Suprapubic skin (tissue), 4 donors: ENCODE results near the gene VPS33B. TPM values are rescaled to one million over a fixed set of nuclear protein-coding genes. Genes with fewer than 3 reads are reported as not detected.
"Not testable (repeated sequence)": the region's sequence is repeated elsewhere in the genome, so short reads cannot be mapped to it uniquely, and the experiment has no call there.

Source experiments
- DNase-seq, 2 donors: peaks; one replicate each; pipeline ENCODE4 v3.0.0-alpha.2; 2019; ENCODE audit warnings: low spot score in 2 of 2
- H3K27ac ChIP-seq: fragments of 200-600 bp; sonication (generic); one replicate; pipeline ENCODE4 v1.5.1; 2019
- H3K27me3 ChIP-seq: fragments of 200-600 bp; sonication (generic); one replicate; pipeline ENCODE4 v1.5.1; 2019
- H3K36me3 ChIP-seq: fragments of 200-600 bp; sonication (generic); one replicate; pipeline ENCODE4 v1.5.1; 2019
- H3K4me1 ChIP-seq: fragments of 200-600 bp; sonication (generic); one replicate; pipeline ENCODE4 v1.5.1; 2019
- H3K4me3 ChIP-seq: fragments of 200-600 bp; sonication (generic); one replicate; pipeline ENCODE4 v1.5.1; 2019; ENCODE audit warnings: mild to moderate bottlenecking
- H3K9me3 ChIP-seq: fragments of 200-600 bp; sonication (generic); one replicate; pipeline ENCODE4 v1.5.1; 2019
- CTCF ChIP-seq, 2 donors: fragments of 200-600 bp in 1 of 2; fragments of 450-650 bp in 1 of 2; sonication (generic) in 1 of 2; IDR thresholded peaks; one replicate each; pipeline ENCODE4 v1.5.1; 2016 to 2019; ENCODE audit warnings: antibody characterized with exemption in 2 of 2, mild to moderate bottlenecking in 1 of 2, moderate library complexity in 1 of 2
- EP300 ChIP-seq: sonication (generic); formaldehyde crosslinking; IDR thresholded peaks from one replicate; pipeline ENCODE4 v1.6.1; 2017; ENCODE audit warnings: antibody characterized with exemption
- POLR2A ChIP-seq, 2 donors: fragments of 450-650 bp; IDR thresholded peaks; one replicate each; pipeline ENCODE4 v1.6.1; 2017; ENCODE audit warnings: antibody characterized with exemption in 2 of 2, mild to moderate bottlenecking in 2 of 2, moderate library complexity in 2 of 2
- POLR2AphosphoS5 ChIP-seq, 3 donors: sonication (generic); formaldehyde crosslinking; IDR thresholded peaks; one replicate each; pipeline ENCODE4 v1.6.1; 2017; ENCODE audit warnings: antibody characterized with exemption in 3 of 3
- WGBS: methylation state at CpG from one replicate; pipeline ENCODE4 v1.1.5; 2018; 5-methylcytosine and 5-hydroxymethylcytosine counted together
- total RNA-seq, 4 donors: library from RNA; depleted of rRNA; stranded (reverse); fragments of >200 nt; gene quantifications; one replicate each; pipeline ENCODE4 v1.1.0, GENCODE V29; 2016

Gene VPS33B
- total RNA-seq, 4 donors from 2014 or later, result 16.5 to 23.1 (median 18.4) TPM

GRCh38 chr15:91018158-91018557 is 4.2 kb downstream of the VPS33B start:
- H3K4me3 ChIP-seq, result no peak overlapping the region
- TF ChIP-seq CTCF (IDR thresholded peaks at IDR 0.05), result no peak
- TF ChIP-seq POLR2AphosphoS5 (IDR thresholded peaks at IDR 0.05), result no peak
- no peak for TF ChIP-seq EP300
- no peak for TF ChIP-seq POLR2A (IDR thresholded peaks at IDR 0.05)
- DNase-seq, result no peak
- H3K27ac ChIP-seq, result no peak overlapping the region
- H3K36me3 ChIP-seq, result peaks cover 36% of the 10 kb centered on the region
- H3K4me1 ChIP-seq, result peaks cover 23% of the 10 kb centered on the region
- 79% methylated on average over 3 of the region's 3 CpGs for WGBS
- no peaks in the 10 kb centered on the region for H3K27me3 ChIP-seq
- no peaks in the 10 kb centered on the region for H3K9me3 ChIP-seq

- H3K9me3 ChIP-seq, result no peaks in the 10 kb centered on the region
- WGBS, result 80% methylated on average over 5 of the region's 5 CpGs
- H3K27ac ChIP-seq, result no peak overlapping the region
- H3K4me3 ChIP-seq, result no peak overlapping the region
- H3K4me1 ChIP-seq, result peaks cover 23% of the 10 kb centered on the region
- no peaks in the 10 kb centered on the region for H3K27me3 ChIP-seq
- peaks cover 40% of the 10 kb centered on the region for H3K36me3 ChIP-seq
- TF ChIP-seq POLR2A (IDR thresholded peaks at IDR 0.05) (no peak), EP300 (no peak), CTCF (IDR thresholded peaks at IDR 0.05) (no peak), POLR2AphosphoS5 (IDR thresholded peaks at IDR 0.05) (no peak)
- DNase-seq, result no peak
Observed at GRCh38 chr15:91017716-91018115, 4.7 kb downstream of the VPS33B start.

GRCh38 chr15:91013701-91014100 is 8.7 kb downstream of the VPS33B start:
- H3K36me3 ChIP-seq, result peaks cover 73% of the 10 kb centered on the region
- H3K4me3 ChIP-seq, H3K27me3 ChIP-seq, H3K27ac ChIP-seq, DNase-seq, H3K9me3 ChIP-seq, H3K4me1 ChIP-seq: not testable (repeated sequence)
- WGBS, result 82% methylated on average over 10 of the region's 10 CpGs

DNA sequence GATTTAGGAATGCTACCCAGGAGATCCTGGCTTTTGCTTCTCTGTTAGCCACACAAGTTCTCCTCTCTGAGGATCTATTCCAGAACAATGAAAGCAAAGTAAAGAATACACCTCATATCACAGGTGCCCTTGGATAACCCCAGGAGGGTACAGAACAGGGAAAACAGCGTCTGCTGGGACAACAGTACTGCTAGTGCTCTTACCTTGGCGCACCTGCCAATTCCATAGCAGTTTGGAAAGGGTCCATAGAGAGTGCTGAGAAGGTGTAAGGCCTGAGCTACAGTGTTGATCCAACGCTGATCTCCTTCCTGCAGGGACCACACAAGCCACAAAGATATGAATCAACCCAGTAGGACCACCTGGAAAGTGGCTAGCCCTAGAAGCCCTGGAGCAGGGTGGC is 15.1 kb downstream of the VPS33B start:
- DNase-seq, result no peak
- no peaks in the 10 kb centered on the region for H3K9me3 ChIP-seq
- H3K4me3 ChIP-seq, result no peak overlapping the region
- H3K4me1 ChIP-seq, result no peaks in the 10 kb centered on the region
- no peak overlapping the region for H3K27ac ChIP-seq
- no peak for TF ChIP-seq POLR2AphosphoS5 (IDR thresholded peaks at IDR 0.05)
- TF ChIP-seq CTCF (IDR thresholded peaks at IDR 0.05), result no peak
- TF ChIP-seq POLR2A (IDR thresholded peaks at IDR 0.05), result no peak
- no peak for TF ChIP-seq EP300
- no peaks in the 10 kb centered on the region for H3K27me3 ChIP-seq
- peaks cover 93% of the 10 kb centered on the region for H3K36me3 ChIP-seq
- 88% methylated on average over 3 of the region's 3 CpGs for whole genome bisulfite sequencing

GRCh38 chr15:91001209-91001608 is 21.2 kb downstream of the VPS33B start:
- Histone ChIP-seq H3K27me3 (no peaks in the 10 kb centered on the region), H3K4me1 (no peaks in the 10 kb centered on the region), H3K27ac (no peak overlapping the region), H3K36me3 (peaks cover 88% of the 10 kb centered on the region), H3K4me3 (no peak overlapping the region), H3K9me3 (no peaks in the 10 kb centered on the region)
- WGBS, result 91% methylated on average over 3 of the region's 3 CpGs
- TF ChIP-seq EP300, result no peak
- TF ChIP-seq POLR2A (IDR thresholded peaks at IDR 0.05), result no peak
- TF ChIP-seq POLR2AphosphoS5 (IDR thresholded peaks at IDR 0.05), result no peak
- no peak for TF ChIP-seq CTCF (IDR thresholded peaks at IDR 0.05)
- no peak for DNase-seq

DNA sequence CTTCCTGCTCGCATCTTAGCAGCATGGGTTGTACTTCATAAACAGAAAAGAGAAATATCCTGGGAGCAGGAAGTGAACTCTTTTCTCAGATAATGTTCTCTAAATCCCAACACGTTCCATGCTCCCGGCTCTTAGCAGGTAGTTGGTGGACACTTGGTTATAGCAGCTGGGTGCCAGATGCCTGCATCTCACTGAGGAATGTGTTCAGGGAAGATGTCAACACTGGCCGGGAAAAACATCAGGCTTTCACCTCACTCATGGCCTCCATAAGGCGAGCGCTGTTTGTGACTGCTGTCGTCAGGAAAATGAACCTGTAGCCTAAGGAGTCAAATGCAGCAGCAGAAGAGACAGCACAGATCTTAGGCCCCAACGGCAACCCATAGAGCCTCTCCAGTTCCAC is 23.7 kb downstream of the VPS33B start:
- TF ChIP-seq POLR2AphosphoS5 (IDR thresholded peaks at IDR 0.05) (no peak), EP300 (no peak), POLR2A (IDR thresholded peaks at IDR 0.05) (no peak), CTCF (IDR thresholded peaks at IDR 0.05) (no peak)
- H3K9me3 ChIP-seq, result no peaks in the 10 kb centered on the region
- DNase-seq, result no peak
- H3K4me3 ChIP-seq, result no peak overlapping the region
- H3K27me3 ChIP-seq, result no peaks in the 10 kb centered on the region
- WGBS, result 80% methylated on average over 8 of the region's 8 CpGs
- H3K4me1 ChIP-seq, result peaks cover 11% of the 10 kb centered on the region
- peaks cover 64% of the 10 kb centered on the region for H3K36me3 ChIP-seq
- H3K27ac ChIP-seq, result no peak overlapping the region
